Measurements from ENCODE around the gene ZSCAN10. TPM values are rescaled to one million over a fixed set of nuclear protein-coding genes. Genes with fewer than 3 reads are reported as not detected.

ZSCAN10 gene
- not detected in 2 replicates for total RNA-seq

- DNase-seq (ENCODE audit: low read depth), result no peak
- H3K36me3 ChIP-seq (ENCODE audit: control insufficient read depth, insufficient read depth, low read length), result no peaks in the 10 kb centered on the region
- no peak within 1 kb of the TSS for H3K4me3 ChIP-seq (ENCODE audit: low read depth, low read length)
- H3K27me3 ChIP-seq (ENCODE audit: control insufficient read depth, insufficient read depth, low read length), result peaks cover 12% of the 10 kb centered on the region
- TF ChIP-seq, protein P1, sequence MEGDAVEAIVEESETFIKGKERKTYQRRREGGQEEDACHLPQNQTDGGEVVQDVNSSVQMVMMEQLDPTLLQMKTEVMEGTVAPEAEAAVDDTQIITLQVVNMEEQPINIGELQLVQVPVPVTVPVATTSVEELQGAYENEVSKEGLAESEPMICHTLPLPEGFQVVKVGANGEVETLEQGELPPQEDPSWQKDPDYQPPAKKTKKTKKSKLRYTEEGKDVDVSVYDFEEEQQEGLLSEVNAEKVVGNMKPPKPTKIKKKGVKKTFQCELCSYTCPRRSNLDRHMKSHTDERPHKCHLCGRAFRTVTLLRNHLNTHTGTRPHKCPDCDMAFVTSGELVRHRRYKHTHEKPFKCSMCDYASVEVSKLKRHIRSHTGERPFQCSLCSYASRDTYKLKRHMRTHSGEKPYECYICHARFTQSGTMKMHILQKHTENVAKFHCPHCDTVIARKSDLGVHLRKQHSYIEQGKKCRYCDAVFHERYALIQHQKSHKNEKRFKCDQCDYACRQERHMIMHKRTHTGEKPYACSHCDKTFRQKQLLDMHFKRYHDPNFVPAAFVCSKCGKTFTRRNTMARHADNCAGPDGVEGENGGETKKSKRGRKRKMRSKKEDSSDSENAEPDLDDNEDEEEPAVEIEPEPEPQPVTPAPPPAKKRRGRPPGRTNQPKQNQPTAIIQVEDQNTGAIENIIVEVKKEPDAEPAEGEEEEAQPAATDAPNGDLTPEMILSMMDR (IDR thresholded peaks at IDR 0.05; ENCODE audit: insufficient read depth, low read length, poor library complexity, severe bottlenecking), result no peak
Measured at GRCh38 chr16:3098459-3099394, at the start of gene ZSCAN10. Gene ZSCAN10, minus strand, starts transcription at chr16:3099294. Its CDS starts 6,357 bp downstream, at chr16:3092937.

DNA sequence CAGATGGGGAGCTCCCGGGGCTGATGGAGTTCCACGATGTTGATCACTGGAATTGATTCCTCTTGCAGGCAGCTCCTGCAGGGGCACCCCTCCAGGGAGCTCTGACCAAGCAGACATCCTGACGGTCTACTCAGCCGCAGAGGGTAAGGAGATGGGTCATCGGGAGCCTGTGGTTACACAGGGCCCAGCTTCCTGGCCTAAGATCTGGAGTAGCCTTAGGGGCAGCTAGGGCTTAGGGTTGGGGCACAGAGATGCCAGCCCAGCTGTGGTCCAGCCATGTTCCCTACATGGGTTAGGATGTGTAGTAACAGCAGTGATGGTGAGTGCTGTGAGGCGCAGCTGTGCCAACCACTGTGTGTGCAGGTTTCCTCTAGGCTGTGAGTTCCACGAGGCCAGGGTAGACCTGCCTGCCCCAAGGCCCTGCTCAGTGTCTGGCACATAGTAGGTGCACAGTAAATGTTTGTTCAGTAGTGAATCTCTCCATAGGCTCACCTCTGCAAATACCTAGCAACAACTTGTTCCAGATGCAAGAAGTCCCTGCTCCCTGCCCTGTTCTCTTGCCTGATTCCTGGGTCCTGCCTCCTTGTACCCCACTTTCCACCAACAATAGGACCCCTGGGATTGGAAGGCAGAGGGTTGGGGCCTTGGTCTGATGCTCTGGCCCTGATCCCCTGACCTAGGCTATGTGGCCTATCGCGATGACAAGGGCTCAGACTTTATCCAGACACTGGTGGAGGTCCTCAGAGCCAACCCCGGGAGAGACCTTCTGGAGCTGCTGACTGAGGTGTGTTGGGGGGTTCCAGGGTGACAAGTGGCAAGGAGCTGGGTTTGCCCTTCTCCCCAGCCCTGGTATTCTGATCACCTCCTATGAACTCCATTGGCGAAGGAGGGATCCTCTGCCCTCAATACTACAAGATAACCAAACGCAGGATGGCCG lies 49.4 kb upstream of the ZSCAN10 start:
- H3K36me3 ChIP-seq (ENCODE audit: control insufficient read depth, insufficient read depth, low read length), result no peaks in the 10 kb centered on the region
- no peaks in the 10 kb centered on the region for H3K27me3 ChIP-seq (ENCODE audit: control insufficient read depth, insufficient read depth, low read length)
- no peak overlapping the region for H3K4me3 ChIP-seq (ENCODE audit: low read depth, low read length)
- no peak for DNase-seq (ENCODE audit: low read depth)
- TF ChIP-seq, protein P1 (IDR thresholded peaks at IDR 0.05; ENCODE audit: insufficient read depth, low read length, poor library complexity, severe bottlenecking), result no peak

GRCh38 chr16:3147757-3148104 lies 48.6 kb upstream of the ZSCAN10 start:
- TF ChIP-seq, protein P1 (IDR thresholded peaks at IDR 0.05; ENCODE audit: insufficient read depth, low read length, poor library complexity, severe bottlenecking), result no peak
- no peaks in the 10 kb centered on the region for H3K27me3 ChIP-seq (ENCODE audit: control insufficient read depth, insufficient read depth, low read length)

GRCh38 chr16:3147046-3147756 lies 48.1 kb upstream of the ZSCAN10 start:
- Histone ChIP-seq H3K27me3 (ENCODE audit: control insufficient read depth, insufficient read depth, low read length) (no peaks in the 10 kb centered on the region), H3K36me3 (ENCODE audit: control insufficient read depth, insufficient read depth, low read length) (no peaks in the 10 kb centered on the region), H3K4me3 (ENCODE audit: low read depth, low read length) (no peak overlapping the region)
- TF ChIP-seq, protein P1 (IDR thresholded peaks at IDR 0.05; ENCODE audit: insufficient read depth, low read length, poor library complexity, severe bottlenecking), result no peak
- DNase-seq (ENCODE audit: low read depth), result no peak

More at GRCh38 chr16:3147757-3148104, 48.6 kb upstream of the ZSCAN10 start:
- no peak overlapping the region for H3K4me3 ChIP-seq (ENCODE audit: low read depth, low read length)
- no peaks in the 10 kb centered on the region for H3K36me3 ChIP-seq (ENCODE audit: control insufficient read depth, insufficient read depth, low read length)
- no peak for DNase-seq (ENCODE audit: low read depth)

DNA sequence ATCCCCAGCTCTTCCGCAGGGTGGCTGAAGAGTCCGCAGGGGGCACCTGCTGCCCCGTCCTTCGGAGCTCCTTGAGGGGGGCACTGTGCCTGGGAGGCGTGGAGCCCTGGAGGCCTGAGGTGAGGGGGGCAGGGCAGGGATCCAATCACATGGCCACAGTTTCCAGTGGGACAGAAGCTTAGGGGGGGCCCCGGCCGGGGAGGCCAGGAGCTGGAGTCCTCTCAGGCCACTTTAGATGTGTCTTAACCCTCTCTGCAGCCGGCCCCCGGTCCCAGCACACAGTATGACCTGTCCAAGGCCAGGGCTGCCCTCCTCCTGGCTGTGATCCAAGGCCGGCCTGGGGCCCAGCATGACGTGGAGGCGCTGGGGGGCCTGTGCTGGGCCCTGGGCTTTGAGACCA lies 46.6 kb upstream of the ZSCAN10 start:
- TF ChIP-seq, protein P1 (IDR thresholded peaks at IDR 0.05; ENCODE audit: insufficient read depth, low read length, poor library complexity, severe bottlenecking), result no peak
- DNase-seq (ENCODE audit: low read depth), result no peak
- Histone ChIP-seq H3K36me3 (ENCODE audit: control insufficient read depth, insufficient read depth, low read length) (peaks cover 2% of the 10 kb centered on the region), H3K27me3 (ENCODE audit: control insufficient read depth, insufficient read depth, low read length) (no peaks in the 10 kb centered on the region), H3K4me3 (ENCODE audit: low read depth, low read length) (no peak overlapping the region)

Measured in kidney epithelial cell (primary cell).